Smooth muscle cell (in vitro differentiated cells): ENCODE data around the gene COL13A1. TPM values are rescaled to one million over a fixed set of nuclear protein-coding genes. Genes with fewer than 3 reads are reported as not detected.

ENCODE experiments used
- DNase-seq: peaks from one replicate; lab custom pipeline; 2025; ENCODE audit not compliant: unreplicated experiment; lab: John Stamatoyannopoulos, UW
- H2AFZ ChIP-seq: fragments of 200-600 bp; sonication (generic); 2 replicates; pipeline ENCODE4 v1.6.0; 2016; ENCODE audit warnings: antibody characterized with exemption, low read depth, mild to moderate bottlenecking
- H3F3A ChIP-seq: fragments of 200-600 bp; sonication (generic); 2 replicates; pipeline ENCODE4 v1.6.0; 2017; ENCODE audit warnings: antibody characterized with exemption, low read depth
- H3K27ac ChIP-seq: fragments of 200-600 bp; sonication (generic); 2 replicates; pipeline ENCODE4 v1.5.1; 2016; ENCODE audit warnings: low read depth, mild to moderate bottlenecking
- H3K27me3 ChIP-seq: fragments of 200-600 bp; sonication (generic); 2 replicates; pipeline ENCODE4 v1.6.1; 2016; ENCODE audit warnings: low read depth, mild to moderate bottlenecking
- H3K36me3 ChIP-seq: fragments of 200-600 bp; sonication (generic); 2 replicates; pipeline ENCODE4 v1.5.1; 2016; ENCODE audit warnings: low read depth
- H3K4me1 ChIP-seq: fragments of 200-600 bp; sonication (generic); 2 replicates; pipeline ENCODE4 v1.5.1; 2016; ENCODE audit warnings: low read depth
- H3K4me2 ChIP-seq: fragments of 200-600 bp; sonication (generic); 2 replicates; pipeline ENCODE4 v1.6.0; 2016; ENCODE audit warnings: mild to moderate bottlenecking
- H3K4me3 ChIP-seq: fragments of 200-600 bp; sonication (generic); 2 replicates; pipeline ENCODE4 v1.5.1; 2016; ENCODE audit warnings: mild to moderate bottlenecking
- H3K79me2 ChIP-seq: fragments of 200-600 bp; sonication (generic); 2 replicates; pipeline ENCODE4 v1.6.0; 2016; ENCODE audit warnings: low read depth, mild to moderate bottlenecking
- H3K9ac ChIP-seq: fragments of 200-600 bp; sonication (generic); 2 replicates; pipeline ENCODE4 v1.6.0; 2016; ENCODE audit warnings: low read depth
- H3K9me3 ChIP-seq: fragments of 200-600 bp; sonication (generic); replicated peaks from 2 replicates; pipeline ENCODE4 v1.5.1; 2016; ENCODE audit warnings: low read depth
- H4K20me1 ChIP-seq: fragments of 200-600 bp; sonication (generic); 2 replicates; pipeline ENCODE4 v1.6.0; 2016; ENCODE audit warnings: low read depth
- WGBS: methylation state at CpG from one replicate; pipeline ENCODE4 v1.1.7; 2016; ENCODE audit warnings: low lambda C conversion rate; 5-methylcytosine and 5-hydroxymethylcytosine counted together
- polyA plus RNA-seq: library from polyadenylated mRNA; unstranded; fragments of >200 nt; fragmentation: Nextera tagmentation; extraction: Ambion mirVana; gene quantifications from 2 replicates; pipeline ENCODE4 v1.2.1, GENCODE V29; 2016
- total RNA-seq: library from RNA; depleted of rRNA; stranded (reverse); fragments of >200 nt; gene quantifications from 2 replicates; pipeline ENCODE4 v1.2.3, GENCODE V29; 2014
- TF ChIP-seq, protein P1 (sequence below): fragments of 200-600 bp; sonication (generic); IDR thresholded peaks from 2 replicates; pipeline ENCODE4 v1.5.1; 2017; ENCODE audit warnings: borderline replicate concordance, mild to moderate bottlenecking, antibody characterized with exemption; ENCODE audit not compliant: insufficient read depth, poor library complexity, severe bottlenecking

COL13A1 gene
- total and polyA plus RNA-seq, 2 experiments from 2014 or later: 6.1 to 15.0 TPM

DNA sequence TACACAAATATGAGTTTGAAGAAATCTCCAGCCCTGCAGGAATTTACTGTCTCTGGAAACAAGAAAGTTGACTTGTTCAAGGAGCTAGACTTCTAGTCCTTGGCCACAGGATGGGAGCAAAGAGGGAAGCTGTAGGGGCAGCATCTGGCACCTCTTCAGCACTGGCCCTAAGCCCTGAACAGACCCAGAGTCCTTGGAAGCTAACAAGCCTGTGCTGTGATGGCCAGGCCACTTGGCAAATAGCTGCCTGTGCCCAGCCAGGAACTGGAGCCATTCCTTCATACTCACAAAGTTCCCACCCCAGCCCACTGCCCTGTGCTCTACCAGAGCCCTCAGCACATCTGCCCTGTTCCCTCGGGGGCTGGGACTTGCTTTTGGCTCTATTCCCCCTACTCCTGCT, 9.4 kb upstream of the COL13A1 start:
- no peak for DNase-seq
- Histone ChIP-seq H3K27ac (no peak overlapping the region), H3F3A (no peaks in the 10 kb centered on the region), H3K4me3 (no peak overlapping the region), H3K9me3 (no peaks in the 10 kb centered on the region), H3K27me3 (no peaks in the 10 kb centered on the region), H3K36me3 (no peaks in the 10 kb centered on the region), H3K9ac (no peak overlapping the region), H2AFZ (no peak overlapping the region), H3K79me2 (no peaks in the 10 kb centered on the region), H3K4me1 (no peaks in the 10 kb centered on the region), H3K4me2 (no peak overlapping the region), H4K20me1 (no peaks in the 10 kb centered on the region)
- TF ChIP-seq, protein P1, sequence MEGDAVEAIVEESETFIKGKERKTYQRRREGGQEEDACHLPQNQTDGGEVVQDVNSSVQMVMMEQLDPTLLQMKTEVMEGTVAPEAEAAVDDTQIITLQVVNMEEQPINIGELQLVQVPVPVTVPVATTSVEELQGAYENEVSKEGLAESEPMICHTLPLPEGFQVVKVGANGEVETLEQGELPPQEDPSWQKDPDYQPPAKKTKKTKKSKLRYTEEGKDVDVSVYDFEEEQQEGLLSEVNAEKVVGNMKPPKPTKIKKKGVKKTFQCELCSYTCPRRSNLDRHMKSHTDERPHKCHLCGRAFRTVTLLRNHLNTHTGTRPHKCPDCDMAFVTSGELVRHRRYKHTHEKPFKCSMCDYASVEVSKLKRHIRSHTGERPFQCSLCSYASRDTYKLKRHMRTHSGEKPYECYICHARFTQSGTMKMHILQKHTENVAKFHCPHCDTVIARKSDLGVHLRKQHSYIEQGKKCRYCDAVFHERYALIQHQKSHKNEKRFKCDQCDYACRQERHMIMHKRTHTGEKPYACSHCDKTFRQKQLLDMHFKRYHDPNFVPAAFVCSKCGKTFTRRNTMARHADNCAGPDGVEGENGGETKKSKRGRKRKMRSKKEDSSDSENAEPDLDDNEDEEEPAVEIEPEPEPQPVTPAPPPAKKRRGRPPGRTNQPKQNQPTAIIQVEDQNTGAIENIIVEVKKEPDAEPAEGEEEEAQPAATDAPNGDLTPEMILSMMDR: no peak
- WGBS: 63% methylated on average over 1 of the region's 1 CpG

DNA sequence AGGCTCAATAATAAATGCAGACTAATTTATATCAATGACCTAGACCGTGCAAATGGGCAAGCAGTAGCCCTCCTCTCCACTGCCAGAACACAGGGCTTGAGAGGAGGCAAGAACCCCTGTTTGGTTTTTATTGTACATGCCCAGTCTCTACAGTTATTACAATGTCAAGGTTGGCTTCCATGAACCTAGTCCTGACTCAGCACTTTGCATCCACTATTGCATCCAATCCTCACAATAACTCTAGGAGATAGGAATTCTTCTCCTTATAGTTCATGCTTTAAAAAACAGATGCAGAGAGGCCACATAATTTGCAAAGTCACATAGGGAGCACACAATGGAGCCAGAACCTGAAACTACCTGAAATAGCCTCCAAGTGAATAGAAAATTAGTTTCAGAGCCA, 7.0 kb upstream of the COL13A1 start:
- TF ChIP-seq, protein P1: no peak
- H3K4me3 ChIP-seq: no peak overlapping the region
- no peaks in the 10 kb centered on the region for H3K27me3 ChIP-seq
- H3K36me3 ChIP-seq: no peaks in the 10 kb centered on the region
- no peaks in the 10 kb centered on the region for H3K4me1 ChIP-seq
- no peaks in the 10 kb centered on the region for H4K20me1 ChIP-seq
- no peak overlapping the region for H3K4me2 ChIP-seq
- 100% methylated on average over 1 of the region's 1 CpG for WGBS
- no peak overlapping the region for H3K9ac ChIP-seq
- no peaks in the 10 kb centered on the region for H3K9me3 ChIP-seq
- H3K79me2 ChIP-seq: no peaks in the 10 kb centered on the region
- no peak overlapping the region for H2AFZ ChIP-seq
- no peak overlapping the region for H3K27ac ChIP-seq
- H3F3A ChIP-seq: no peaks in the 10 kb centered on the region
- DNase-seq: no peak

- H4K20me1 ChIP-seq: no peaks in the 10 kb centered on the region
- H3K79me2 ChIP-seq: no peaks in the 10 kb centered on the region
- H3K4me3 ChIP-seq: no peak overlapping the region
- no peak overlapping the region for H2AFZ ChIP-seq
- no peak overlapping the region for H3K9ac ChIP-seq
- TF ChIP-seq, protein P1: no peak
- WGBS: 42% methylated on average over 1 of the region's 1 CpG
- DNase-seq: no peak
- H3K27ac ChIP-seq: no peak overlapping the region
- no peaks in the 10 kb centered on the region for H3F3A ChIP-seq
- H3K4me2 ChIP-seq: no peak overlapping the region
- H3K4me1 ChIP-seq: no peaks in the 10 kb centered on the region
- H3K9me3 ChIP-seq: no peaks in the 10 kb centered on the region
- H3K27me3 ChIP-seq: no peaks in the 10 kb centered on the region
- H3K36me3 ChIP-seq: no peaks in the 10 kb centered on the region
Observed at GRCh38 chr10:69795242-69795934, 6.3 kb upstream of the COL13A1 start.

DNA sequence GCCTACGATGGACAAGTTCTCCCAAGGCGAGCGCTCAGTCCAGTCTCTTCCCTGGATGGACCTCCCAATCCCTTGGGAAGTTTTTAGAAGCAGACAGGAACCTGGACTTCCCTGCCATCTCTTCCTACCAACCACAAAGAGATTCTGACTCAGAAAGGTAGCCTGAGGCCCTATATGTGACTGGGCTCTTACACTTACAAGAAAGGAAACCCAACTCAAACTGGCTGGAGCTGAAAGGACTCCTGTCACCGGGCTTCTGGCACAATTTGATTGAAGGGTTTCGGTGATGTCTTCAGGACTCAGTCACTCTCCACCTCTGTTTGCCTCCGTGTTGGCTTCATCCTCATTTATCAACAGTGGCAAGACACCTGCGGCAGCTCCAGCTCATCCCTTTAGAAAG, 3.7 kb upstream of the COL13A1 start:
- Histone ChIP-seq H3K9me3 (no peaks in the 10 kb centered on the region), H3K4me1 (peaks cover under 1% of the 10 kb centered on the region), H3K27me3 (peaks cover 7% of the 10 kb centered on the region), H2AFZ (no peak overlapping the region), H3K36me3 (no peaks in the 10 kb centered on the region), H3K27ac (no peak overlapping the region), H3K4me3 (no peak overlapping the region), H3K79me2 (no peaks in the 10 kb centered on the region), H3F3A (no peaks in the 10 kb centered on the region), H4K20me1 (no peaks in the 10 kb centered on the region), H3K9ac (no peak overlapping the region), H3K4me2 (no peak overlapping the region)
- no peak for DNase-seq
- TF ChIP-seq, protein P1: no peak
- WGBS: 88% methylated on average over 7 of the region's 7 CpGs
